Fibroblast of the conjunctiva (primary cell): ENCODE results near the gene OR4K17.
"Not testable (repeated sequence)": the region's sequence is repeated elsewhere in the genome, so short reads cannot be mapped to it uniquely, and the experiment has no call there.

Experiments
- DNase-seq: peaks from one replicate; pipeline ENCODE4 v3.0.0-alpha.2; 2010; ENCODE audit warnings: low read depth

OR4K17 gene

GRCh38 chr14:20110438-20110837 is at the start of gene OR4K17:
OR4K17 (plus strand) TSS chr14:20110739; CDS start chr14:20117500, 6,761 bp downstream.
- no peak for DNase-seq

GRCh38 chr14:20092050-20092449 is 18.5 kb upstream of the OR4K17 start:
- DNase-seq, result no peak

- no peak for DNase-seq
Observed at GRCh38 chr14:20093442-20093841, 17.1 kb upstream of the OR4K17 start.

GRCh38 chr14:20098926-20099770 is 11.4 kb upstream of the OR4K17 start:
- DNase-seq, result not testable (repeated sequence)

- DNase-seq, result no peak
Observed at GRCh38 chr14:20112321-20112720, 1.8 kb downstream of the OR4K17 start.

GRCh38 chr14:20116748-20117147 is 6.2 kb downstream of the OR4K17 start:
- DNase-seq, result no peak

- no peak for DNase-seq
Observed at GRCh38 chr14:20118795-20119194, 8.3 kb downstream of the OR4K17 start.

- no peak for DNase-seq
Observed at GRCh38 chr14:20138520-20138919, 28.0 kb downstream of the OR4K17 start, which contains the start of gene OR4N5. OR4N5 (plus strand) TSS chr14:20138820; CDS start chr14:20143736, 4,916 bp downstream.

GRCh38 chr14:20143911-20144310 is 33.4 kb downstream of the OR4K17 start:
- DNase-seq, result no peak

GRCh38 chr14:20144820-20145219 is 34.3 kb downstream of the OR4K17 start:
- no peak for DNase-seq

GRCh38 chr14:20164462-20164861 is 53.9 kb downstream of the OR4K17 start:
- no peak for DNase-seq

- no peak for DNase-seq
Observed at GRCh38 chr14:20167091-20167490, 56.6 kb downstream of the OR4K17 start.

GRCh38 chr14:20169852-20170251 is 59.3 kb downstream of the OR4K17 start:
- DNase-seq, result not testable (repeated sequence)
